Thoracic aorta (tissue), 2 donors: ENCODE data around the gene ADGRG1. TPM values are rescaled to one million over a fixed set of nuclear protein-coding genes. Genes with fewer than 3 reads are reported as not detected.

ENCODE experiments used
- ATAC-seq: fragments of 150-250 bp; one replicate; pipeline ENCODE4 v1.8.0; 2017; ENCODE audit warnings: low read depth; ENCODE audit not compliant: insufficient number of reproducible peaks, low FRiP score
- DNase-seq: peaks from one replicate; pipeline ENCODE4 v3.0.0-alpha.2; 2020; ENCODE audit warnings: low spot score
- H3K27ac ChIP-seq, 2 donors: fragments of 200-600 bp; sonication (generic); 1 replicate in 1 of 2; 2 replicates in 1 of 2; pipeline ENCODE4 v1.5.1; 2016; ENCODE audit warnings: mild to moderate bottlenecking in 2 of 2, moderate library complexity in 2 of 2
- H3K27me3 ChIP-seq: fragments of 200-600 bp; sonication (generic); replicated peaks from 2 replicates; pipeline ENCODE4 v1.6.0; 2016; ENCODE audit warnings: mild to moderate bottlenecking; ENCODE audit not compliant: insufficient read depth
- H3K36me3 ChIP-seq: fragments of 200-600 bp; sonication (generic); one replicate; pipeline ENCODE4 v1.5.1; 2016
- H3K4me1 ChIP-seq, 2 donors: fragments of 200-600 bp; sonication (generic); 1 replicate in 1 of 2; 2 replicates in 1 of 2; pipeline versions ENCODE4 v1.5.1 to v1.6.0; 2016; ENCODE audit warnings: low read depth in 2 of 2, mild to moderate bottlenecking in 1 of 2; ENCODE audit not compliant: control insufficient read depth in 1 of 2
- H3K4me3 ChIP-seq: fragments of 200-600 bp; sonication (generic); 2 replicates; pipeline ENCODE4 v1.5.1; 2016; ENCODE audit warnings: mild to moderate bottlenecking
- H3K9me3 ChIP-seq: fragments of 200-600 bp; sonication (generic); 2 replicates; pipeline ENCODE4 v1.5.1; 2016
- CTCF ChIP-seq: fragments of 200-600 bp; sonication (generic); IDR thresholded peaks from one replicate; pipeline ENCODE4 v1.5.1; 2019; ENCODE audit warnings: antibody characterized with exemption
- total RNA-seq, 2 donors: library from RNA; depleted of rRNA; stranded (reverse); fragments of >200 nt; gene quantifications; one replicate each; pipeline versions ENCODE4 v1.1.0 to v1.2.3, GENCODE V29; 2016

Gene ADGRG1
- total RNA-seq, 2 donors from 2014 or later: 5.4 to 79.1 TPM

GRCh38 chr16:57704011-57704904 is 75.8 kb downstream of the ADGRG1 start:
- Histone ChIP-seq H3K4me1 (no peaks in the 10 kb centered on the region), H3K4me3 (no peak overlapping the region), H3K27ac (no peak overlapping the region), H3K27me3 (no peaks in the 10 kb centered on the region), H3K36me3 (no peaks in the 10 kb centered on the region), H3K9me3 (no peaks in the 10 kb centered on the region)
- no peak for TF ChIP-seq CTCF
- no peak for DNase-seq
- ATAC-seq: no peak

GRCh38 chr16:57704905-57705852 is 76.7 kb downstream of the ADGRG1 start:
- Histone ChIP-seq H3K27me3 (no peaks in the 10 kb centered on the region), H3K27ac (no peak overlapping the region), H3K4me3 (no peak overlapping the region), H3K9me3 (no peaks in the 10 kb centered on the region), H3K36me3 (no peaks in the 10 kb centered on the region), H3K4me1 (no peaks in the 10 kb centered on the region)
- DNase-seq (no peak), ATAC-seq (no peak)
- TF ChIP-seq CTCF: no peak

GRCh38 chr16:57706717-57707116 is 78.3 kb downstream of the ADGRG1 start:
- Histone ChIP-seq H3K4me3 (no peak overlapping the region), H3K27me3 (no peaks in the 10 kb centered on the region), H3K9me3 (no peaks in the 10 kb centered on the region), H3K36me3 (no peaks in the 10 kb centered on the region), H3K4me1 (no peaks in the 10 kb centered on the region), H3K27ac (no peak overlapping the region)
- DNase-seq (no peak), ATAC-seq (no peak)
- TF ChIP-seq CTCF: no peak

- Histone ChIP-seq H3K27ac (no peak overlapping the region), H3K27me3 (no peaks in the 10 kb centered on the region), H3K4me1 (no peaks in the 10 kb centered on the region), H3K4me3 (no peak overlapping the region), H3K9me3 (no peaks in the 10 kb centered on the region), H3K36me3 (no peaks in the 10 kb centered on the region)
- ATAC-seq (no peak), DNase-seq (no peak)
- TF ChIP-seq CTCF: no peak
Observed at GRCh38 chr16:57707331-57707730, 78.9 kb downstream of the ADGRG1 start.

- H3K27me3 ChIP-seq: no peaks in the 10 kb centered on the region
- H3K4me1 ChIP-seq: no peaks in the 10 kb centered on the region
- no peaks in the 10 kb centered on the region for H3K36me3 ChIP-seq
- no peak overlapping the region for H3K4me3 ChIP-seq
- ATAC-seq (no peak), DNase-seq (no peak)
- TF ChIP-seq CTCF: no peak
- no peaks in the 10 kb centered on the region for H3K9me3 ChIP-seq
- no peak overlapping the region for H3K27ac ChIP-seq
Observed at GRCh38 chr16:57708168-57708567, 79.7 kb downstream of the ADGRG1 start.
